Adrenal gland (tissue), 12 donors: Measurements from ENCODE around the gene SLC22A12. TPM values are rescaled to one million over a fixed set of nuclear protein-coding genes. Genes with fewer than 3 reads are reported as not detected.

Source experiments
- DNase-seq, 7 donors: peaks; one replicate each; pipeline ENCODE4 v3.0.0-alpha.2; 2019 to 2020
- H3K27ac ChIP-seq, 5 donors: fragments of 200-600 bp; sonication (generic) in 4 of 5; 1 replicate in 3 of 5; 2 replicates in 2 of 5; pipeline versions ENCODE4 v1.5.1 to v1.8.0; 2016 to 2020; ENCODE audit warnings: mild to moderate bottlenecking in 1 of 5
- H3K27me3 ChIP-seq: fragments of 200-600 bp; 2 replicates; pipeline ENCODE4 v1.8.0; 2021
- H3K36me3 ChIP-seq, 2 donors: fragments of 200-600 bp; replicated peaks in 1 of 2; 1 replicate in 1 of 2; 2 replicates in 1 of 2; pipeline versions ENCODE4 v1.5.1 to v1.8.0; 2018 to 2022
- H3K4me1 ChIP-seq, 2 donors: fragments of 200-600 bp; replicated peaks in 1 of 2; 1 replicate in 1 of 2; 2 replicates in 1 of 2; pipeline versions ENCODE4 v1.5.1 to v1.8.0; 2018 to 2021
- H3K4me3 ChIP-seq, 4 donors: fragments of 200-600 bp; sonication (generic) in 3 of 4; one replicate each; pipeline ENCODE4 v1.5.1; 2016 to 2018
- H3K9me3 ChIP-seq, 3 donors: fragments of 200-600 bp; sonication (generic) in 1 of 3; replicated peaks in 1 of 3; 1 replicate in 2 of 3; 2 replicates in 1 of 3; pipeline versions ENCODE4 v1.5.1 to v1.8.0; 2016 to 2021
- CTCF ChIP-seq, 6 experiments: fragments of 450-650 bp in 4 of 6; fragments of 200-600 bp in 2 of 6; sonication (generic) in 1 of 6; IDR thresholded peaks; 1 replicate in 5 of 6; 2 replicates in 1 of 6; pipeline versions ENCODE4 v1.5.1 to v1.8.0; 2016 to 2021; ENCODE audit warnings: antibody characterized with exemption in 6 of 6, mild to moderate bottlenecking in 2 of 6, moderate library complexity in 1 of 6
- POLR2A ChIP-seq, 2 donors: fragments of 450-650 bp; IDR thresholded peaks; one replicate each; pipeline ENCODE4 v1.6.1; 2017; ENCODE audit warnings: antibody characterized with exemption in 2 of 2, mild to moderate bottlenecking in 2 of 2, moderate library complexity in 1 of 2
- WGBS, 4 donors: extraction: QIAGEN DNeasy Blood & Tissue Kit in 2 of 4; methylation state at CpG; one replicate each; pipeline versions ENCODE4 v1.1.5 to v1.1.7; 2013 to 2017; 5-methylcytosine and 5-hydroxymethylcytosine counted together
- intact Hi-C, 2 donors: fragments of 100-400 bp; cut with DNase I; formaldehyde crosslinking; loops; one replicate each; pipeline versions ENCODE4 v1.14.1 to v1.15.0; 2022 to 2023
- polyA plus RNA-seq, 3 donors: library from polyadenylated mRNA; stranded (reverse); fragments of 200-250 nt in 2 of 3; fragments of 350-450 nt in 1 of 3; fragmentation: Illumina TruSeq in 1 of 3; extraction: RNeasy Lipid Tissue Mini Kit (QIAGEN cat#74804) in 1 of 3; gene quantifications; one replicate each; pipeline ENCODE4 v1.2.3, GENCODE V29; 2013 to 2014
- total RNA-seq, 9 donors: library from RNA; depleted of rRNA in 4 of 9; stranded (reverse); fragments of >200 nt in 4 of 9; fragments of 120-200 nt in 1 of 9; fragmentation: NEBNext Ultra II Directional in 1 of 9; extraction: Animal tissue kit (Norgen Biotek cat#: 25700) in 1 of 9; gene quantifications; one replicate each; pipeline versions ENCODE4 v1.1.0 to v1.2.4, GENCODE V29; 2013 to 2023
- donor health status: healthy with polysubstance abuse.
- donor health status: Bipolar disorder and iron deficiency.
- donor health status: DM: yes; HTN: yes; CAD: no.
- donor health status: DM: no; HTN: no; CAD: no.
- donor health status: DM: no; HTN: no; CAD: no.
- donor health status: DM: yes; HTN: yes; CAD: no.

The SLC22A12 gene
- total and polyA plus RNA-seq, 12 donors, result not detected

GRCh38 chr11:64553554-64554201 lies 37.3 kb upstream of the SLC22A12 start:
- intact Hi-C loops, result loop anchor here in 1 of 2 donors (2.0 kb wide), 1 partner anchor 99 kb away; no protein-coding TSS in a partner anchor
- no peak for TF ChIP-seq POLR2A (IDR thresholded peaks at IDR 0.05)
- TF ChIP-seq CTCF (IDR thresholded peaks at IDR 0.05), result peak; percentile 95 to 99 (median 98)

GRCh38 chr11:64556044-64556720 lies 34.8 kb upstream of the SLC22A12 start:
- H3K27me3 ChIP-seq, result peaks cover 4% of the 10 kb centered on the region
- TF ChIP-seq CTCF (IDR thresholded peaks at IDR 0.05) (no peak), POLR2A (IDR thresholded peaks at IDR 0.05) (no peak)
- peak overlapping the region in 1 of 5 donors; percentile 63 for H3K27ac ChIP-seq
- intact Hi-C loops, result loop anchor here in 1 of 2 donors (2.0 kb wide), 1 partner anchor 95 kb away; no protein-coding TSS in a partner anchor
- 86 to 92% (median 88%) methylated on average over 15 to 26 of the region's 26 CpGs for WGBS, 4 donors
- H3K4me1 ChIP-seq, result peaks cover 2 to 18% of the 10 kb centered on the region in 2 donors
- H3K9me3 ChIP-seq, result no peaks in the 10 kb centered on the region
- DNase-seq, result no peak
- no peak overlapping the region for H3K4me3 ChIP-seq
- H3K36me3 ChIP-seq, result no peaks in the 10 kb centered on the region

More at GRCh38 chr11:64553554-64554201, 37.3 kb upstream of the SLC22A12 start:
- WGBS, 4 donors, result 25 to 37% (median 30%) methylated on average over 10 to 13 of the region's 13 CpGs
- no peaks in the 10 kb centered on the region for H3K9me3 ChIP-seq
- peaks cover 4% of the 10 kb centered on the region for H3K27me3 ChIP-seq
- peak; percentile 40 to 86 (median 75) for DNase-seq
- H3K4me3 ChIP-seq, result no peak overlapping the region
- H3K27ac ChIP-seq, result peak overlapping the region in 3 of 5 donors; percentile 36 to 73 (median 63)
- H3K36me3 ChIP-seq, result no peaks in the 10 kb centered on the region
- peaks cover 2 to 18% of the 10 kb centered on the region in 2 donors for H3K4me1 ChIP-seq

DNA sequence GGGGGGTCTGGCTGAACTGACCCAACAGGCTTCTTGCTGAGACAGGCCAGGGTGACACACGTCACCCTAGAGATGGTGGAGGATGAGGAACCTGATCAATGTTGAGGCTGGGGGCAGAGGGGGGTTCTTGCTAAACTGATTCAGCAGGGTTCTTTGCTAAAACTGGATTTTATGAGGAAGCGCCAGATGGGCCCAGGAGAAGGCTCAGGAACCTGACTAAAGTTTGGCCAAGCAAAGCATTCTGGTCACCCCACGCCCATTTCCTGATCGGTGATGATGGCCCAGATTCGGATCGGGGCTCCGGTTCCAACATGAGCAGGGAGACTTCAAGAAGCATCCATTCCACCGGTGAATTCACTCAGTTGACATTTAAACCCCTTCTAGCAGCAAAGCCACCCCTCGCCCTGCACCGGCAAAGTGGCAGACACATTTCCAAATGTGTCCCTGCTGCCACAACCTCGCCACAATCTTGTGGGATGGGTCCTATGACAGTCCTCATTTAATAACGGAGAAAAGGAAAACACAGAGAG lies 34.2 kb upstream of the SLC22A12 start:
- Histone ChIP-seq H3K36me3 (no peaks in the 10 kb centered on the region), H3K4me3 (no peak overlapping the region), H3K27me3 (peaks cover 4% of the 10 kb centered on the region), H3K9me3 (no peaks in the 10 kb centered on the region), H3K27ac (no peak overlapping the region), H3K4me1 (peaks cover 2 to 18% of the 10 kb centered on the region in 2 donors)
- 89 to 96% (median 91%) methylated on average over 12 of the region's 12 CpGs for WGBS, 4 donors
- intact Hi-C loops, result loop anchor here in 1 of 2 donors (2.0 kb wide), 1 partner anchor 94 kb away; no protein-coding TSS in a partner anchor
- no peak for DNase-seq
- TF ChIP-seq CTCF (IDR thresholded peaks at IDR 0.05) (no peak), POLR2A (IDR thresholded peaks at IDR 0.05) (no peak)

GRCh38 chr11:64558065-64558745 lies 32.8 kb upstream of the SLC22A12 start:
- peaks cover 2 to 18% of the 10 kb centered on the region in 2 donors for H3K4me1 ChIP-seq
- H3K36me3 ChIP-seq, result no peaks in the 10 kb centered on the region
- no peak overlapping the region for H3K27ac ChIP-seq
- DNase-seq, result peak in 1 of 7 donors; percentile 52
- no peaks in the 10 kb centered on the region for H3K27me3 ChIP-seq
- 72 to 90% (median 80%) methylated on average over 9 to 14 of the region's 14 CpGs for WGBS, 4 donors
- TF ChIP-seq CTCF (IDR thresholded peaks at IDR 0.05) (no peak), POLR2A (IDR thresholded peaks at IDR 0.05) (no peak)
- H3K9me3 ChIP-seq, result no peaks in the 10 kb centered on the region
- no peak overlapping the region for H3K4me3 ChIP-seq
- intact Hi-C loops, result no loop called here
